Stomach (tissue), 9 donors: ENCODE measurements around the gene FBXO9. TPM values are rescaled to one million over a fixed set of nuclear protein-coding genes. Genes with fewer than 3 reads are reported as not detected.

ENCODE experiments used
- DNase-seq, 2 donors: peaks; one replicate each; pipeline versions ENCODE4 v3.0.0 to v3.0.0-alpha.2; 2013 to 2019
- H3K27ac ChIP-seq, 5 donors: fragments of 200-600 bp in 4 of 5; sonication (generic) in 4 of 5; one replicate each; pipeline ENCODE4 v1.5.1; 2013 to 2019; ENCODE audit warnings: mild to moderate bottlenecking in 1 of 5, moderate library complexity in 1 of 5
- H3K27me3 ChIP-seq, 3 donors: fragments of 200-600 bp; sonication (generic); one replicate each; pipeline ENCODE4 v1.5.1; 2017 to 2019; ENCODE audit warnings: mixed run types in 1 of 3
- H3K36me3 ChIP-seq, 4 donors: fragments of 200-600 bp; sonication (generic); 1 replicate in 3 of 4; 2 replicates in 1 of 4; pipeline ENCODE4 v1.5.1; 2016 to 2019
- H3K4me1 ChIP-seq, 4 donors: fragments of 200-600 bp; sonication (generic); one replicate each; pipeline ENCODE4 v1.5.1; 2016 to 2019
- H3K4me3 ChIP-seq, 4 donors: fragments of 200-600 bp; sonication (generic) in 3 of 4; one replicate each; pipeline ENCODE4 v1.5.1; 2016 to 2019; ENCODE audit warnings: mild to moderate bottlenecking in 1 of 4
- H3K9me3 ChIP-seq, 4 donors: fragments of 200-600 bp; sonication (generic); one replicate each; pipeline ENCODE4 v1.5.1; 2016 to 2019
- EP300 ChIP-seq: sonication (generic); formaldehyde crosslinking; IDR thresholded peaks from one replicate; pipeline ENCODE4 v1.6.1; 2017; ENCODE audit warnings: antibody characterized with exemption
- POLR2A ChIP-seq, 4 donors: fragments of 450-650 bp; IDR thresholded peaks; one replicate each; pipeline ENCODE4 v1.6.1; 2016; ENCODE audit warnings: antibody characterized with exemption in 4 of 4, control low read depth in 2 of 4, mild to moderate bottlenecking in 1 of 4, moderate library complexity in 1 of 4
- POLR2AphosphoS5 ChIP-seq, 3 donors: sonication (generic); formaldehyde crosslinking; IDR thresholded peaks; one replicate each; pipeline ENCODE4 v1.6.1; 2016; ENCODE audit warnings: antibody characterized with exemption in 3 of 3
- WGBS, 5 donors: extraction: QIAGEN DNeasy Blood & Tissue Kit in 3 of 5; methylation state at CpG; one replicate each; pipeline versions ENCODE4 v1.1.5 to v1.1.7; 2013 to 2018; 5-methylcytosine and 5-hydroxymethylcytosine counted together
- intact Hi-C: fragments of 100-400 bp; cut with DNase I; formaldehyde crosslinking; loops from one replicate; pipeline ENCODE4 v1.15.1; 2023; ENCODE audit warnings: low total_unique reads
- polyA plus RNA-seq, 3 donors: library from polyadenylated mRNA; stranded (reverse); fragments of 200-250 nt; gene quantifications; one replicate each; pipeline ENCODE4 v1.2.3, GENCODE V29; 2013
- total RNA-seq, 5 donors: library from RNA; depleted of rRNA; stranded (reverse); fragments of >200 nt; gene quantifications; one replicate each; pipeline versions ENCODE4 v1.1.0 to v1.2.3, GENCODE V29; 2014 to 2016
- TF ChIP-seq, protein P1 (sequence below), 7 experiments: fragments of 450-650 bp in 4 of 7; fragments of 200-600 bp in 3 of 7; sonication (generic) in 3 of 7; IDR thresholded peaks; one replicate each; pipeline ENCODE4 v1.5.1; 2016 to 2019; ENCODE audit warnings: antibody characterized with exemption in 7 of 7, control low read depth in 2 of 7, mild to moderate bottlenecking in 1 of 7
- donor health status: healthy with polysubstance abuse.
- donor health status: Bipolar disorder and iron deficiency.
- donor health status: healthy.

FBXO9 gene
- total and polyA plus RNA-seq, 8 donors = 33.9 to 119 (median 59.9) TPM

DNA sequence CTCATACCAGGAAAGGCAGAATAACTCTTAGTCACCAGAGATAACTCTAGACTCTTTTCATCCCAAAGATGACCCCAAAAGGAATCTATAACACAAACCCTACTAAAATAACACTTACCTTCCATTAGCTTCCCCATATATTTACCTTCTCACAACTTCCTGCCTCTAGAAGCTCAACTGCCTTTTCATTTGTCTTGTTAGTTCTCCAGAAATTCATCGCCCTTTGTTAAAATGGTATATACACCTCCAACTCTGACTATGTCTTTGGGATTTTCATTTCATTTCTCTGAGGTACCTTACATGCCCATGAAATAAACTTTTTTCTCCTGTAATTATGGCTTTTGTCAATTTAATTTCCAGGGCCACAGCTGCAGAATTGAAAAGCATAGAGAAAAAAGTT lies 49.9 kb downstream of the FBXO9 start:
- intact Hi-C loops = no loop called here
- Histone ChIP-seq H3K4me1 (peaks cover 9 to 32% (median 20%) of the 10 kb centered on the region in 4 donors), H3K9me3 (no peaks in the 10 kb centered on the region), H3K4me3 (no peak overlapping the region), H3K27ac (no peak overlapping the region), H3K27me3 (no peaks in the 10 kb centered on the region), H3K36me3 (no peaks in the 10 kb centered on the region)
- no peak for DNase-seq
- TF ChIP-seq POLR2A (IDR thresholded peaks at IDR 0.05) (no peak), POLR2AphosphoS5 (IDR thresholded peaks at IDR 0.05) (no peak), EP300 (no peak)
- TF ChIP-seq, protein P1, sequence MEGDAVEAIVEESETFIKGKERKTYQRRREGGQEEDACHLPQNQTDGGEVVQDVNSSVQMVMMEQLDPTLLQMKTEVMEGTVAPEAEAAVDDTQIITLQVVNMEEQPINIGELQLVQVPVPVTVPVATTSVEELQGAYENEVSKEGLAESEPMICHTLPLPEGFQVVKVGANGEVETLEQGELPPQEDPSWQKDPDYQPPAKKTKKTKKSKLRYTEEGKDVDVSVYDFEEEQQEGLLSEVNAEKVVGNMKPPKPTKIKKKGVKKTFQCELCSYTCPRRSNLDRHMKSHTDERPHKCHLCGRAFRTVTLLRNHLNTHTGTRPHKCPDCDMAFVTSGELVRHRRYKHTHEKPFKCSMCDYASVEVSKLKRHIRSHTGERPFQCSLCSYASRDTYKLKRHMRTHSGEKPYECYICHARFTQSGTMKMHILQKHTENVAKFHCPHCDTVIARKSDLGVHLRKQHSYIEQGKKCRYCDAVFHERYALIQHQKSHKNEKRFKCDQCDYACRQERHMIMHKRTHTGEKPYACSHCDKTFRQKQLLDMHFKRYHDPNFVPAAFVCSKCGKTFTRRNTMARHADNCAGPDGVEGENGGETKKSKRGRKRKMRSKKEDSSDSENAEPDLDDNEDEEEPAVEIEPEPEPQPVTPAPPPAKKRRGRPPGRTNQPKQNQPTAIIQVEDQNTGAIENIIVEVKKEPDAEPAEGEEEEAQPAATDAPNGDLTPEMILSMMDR (IDR thresholded peaks at IDR 0.05) = no peak
- 95 to 100% (median 100%) methylated on average over 1 of the region's 1 CpG for WGBS, 5 donors

DNA sequence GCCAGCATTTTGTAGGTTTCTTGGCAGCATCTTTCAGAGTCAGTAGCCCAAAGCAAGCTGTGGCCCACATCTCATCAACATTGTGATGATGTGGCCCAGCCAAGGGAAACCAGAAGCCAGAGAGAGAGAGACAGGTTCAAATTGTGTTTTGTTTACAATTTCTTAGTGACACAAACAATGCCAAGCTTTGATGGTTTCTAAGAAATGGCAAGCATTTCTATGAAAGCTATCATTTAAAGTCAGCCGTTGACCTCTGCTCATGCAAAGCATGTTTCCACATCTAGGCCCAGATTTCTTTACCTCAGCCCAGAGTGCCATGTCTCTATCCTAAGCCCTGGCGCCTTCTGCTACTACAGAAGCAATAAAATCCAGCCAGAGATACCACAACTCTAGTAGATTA lies 50.5 kb downstream of the FBXO9 start:
- WGBS, 5 donors = 89 to 100% (median 91%) methylated on average over 2 of the region's 2 CpGs
- no peaks in the 10 kb centered on the region for H3K9me3 ChIP-seq
- no peak overlapping the region for H3K4me3 ChIP-seq
- no peaks in the 10 kb centered on the region for H3K36me3 ChIP-seq
- H3K27ac ChIP-seq = no peak overlapping the region
- intact Hi-C loops = no loop called here
- TF ChIP-seq POLR2AphosphoS5 (IDR thresholded peaks at IDR 0.05) = no peak
- TF ChIP-seq, protein P1 (IDR thresholded peaks at IDR 0.05) = no peak
- TF ChIP-seq POLR2A (IDR thresholded peaks at IDR 0.05) = no peak
- TF ChIP-seq EP300 = no peak
- H3K27me3 ChIP-seq = no peaks in the 10 kb centered on the region
- no peak for DNase-seq
- peaks cover 12 to 37% (median 20%) of the 10 kb centered on the region in 4 donors for H3K4me1 ChIP-seq

DNA sequence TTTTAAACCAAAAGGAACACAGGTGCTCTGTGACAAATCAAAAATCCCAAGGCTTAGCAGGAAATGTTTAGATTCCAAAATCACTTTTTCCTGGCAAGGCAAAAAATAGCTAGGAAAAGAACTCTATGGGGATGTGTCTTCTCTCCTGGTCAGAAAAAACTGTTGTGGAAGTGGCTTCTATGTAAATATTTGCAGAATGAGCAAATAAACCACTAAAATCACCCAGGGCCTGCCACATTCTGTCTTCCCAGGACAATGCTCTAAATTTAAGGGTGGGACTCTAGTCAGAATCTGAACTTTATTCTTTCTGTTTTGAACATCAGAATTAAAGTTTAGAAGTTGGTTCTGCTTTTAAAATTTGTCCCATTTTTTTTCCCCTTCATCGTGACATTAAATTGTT lies 54.1 kb downstream of the FBXO9 start:
- Histone ChIP-seq H3K4me3 (no peak overlapping the region), H3K27me3 (no peaks in the 10 kb centered on the region), H3K9me3 (no peaks in the 10 kb centered on the region), H3K36me3 (no peaks in the 10 kb centered on the region), H3K4me1 (peaks cover 0 to 12% (median 4%) of the 10 kb centered on the region in 4 donors), H3K27ac (no peak overlapping the region)
- intact Hi-C loops = no loop called here
- no peak for DNase-seq
- TF ChIP-seq, protein P1 (IDR thresholded peaks at IDR 0.05) = no peak
- 62 to 75% (median 74%) methylated on average over 1 of the region's 1 CpG for WGBS, 5 donors

DNA sequence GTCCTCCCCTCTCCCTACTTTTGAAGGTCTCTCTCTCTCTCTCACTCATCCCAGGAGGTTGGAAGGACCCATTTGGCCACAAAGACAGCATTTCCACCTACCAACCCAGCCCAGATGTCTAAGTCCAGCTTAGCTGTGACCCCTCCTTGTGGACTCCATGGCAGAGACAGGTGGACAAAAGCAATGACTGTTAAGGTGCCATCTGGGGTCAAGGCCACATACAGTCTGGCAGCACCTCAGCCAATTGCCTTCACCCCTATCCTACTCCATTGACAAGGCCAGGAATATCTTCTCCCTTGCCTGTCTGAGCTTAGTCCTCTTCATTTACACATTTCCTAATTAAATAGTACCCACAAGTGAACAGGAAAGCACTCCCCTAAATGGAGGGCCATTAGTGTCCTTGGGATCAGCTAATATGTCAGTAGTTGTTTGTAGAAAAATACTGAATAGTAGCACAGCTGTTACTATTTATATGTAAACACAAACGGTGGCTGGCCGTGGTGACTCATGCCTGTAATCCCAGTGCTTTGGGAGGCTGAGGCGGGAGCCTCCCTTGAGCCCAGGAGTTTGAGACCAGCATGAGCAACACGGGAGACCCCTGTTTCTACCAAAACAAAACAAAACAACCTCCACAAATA lies 54.7 kb downstream of the FBXO9 start:
- H3K27ac ChIP-seq = no peak overlapping the region
- 22 to 36% (median 30%) methylated on average over 4 of the region's 4 CpGs for WGBS, 5 donors

More for the DNA sequence above, 54.7 kb downstream of the FBXO9 start:
- H3K27me3 ChIP-seq = no peaks in the 10 kb centered on the region
- no peak overlapping the region for H3K4me3 ChIP-seq
- H3K36me3 ChIP-seq = no peaks in the 10 kb centered on the region
- peak in 1 of 3 donors; percentile 5 for TF ChIP-seq POLR2AphosphoS5 (IDR thresholded peaks at IDR 0.05)
- TF ChIP-seq EP300 = no peak
- TF ChIP-seq POLR2A (IDR thresholded peaks at IDR 0.05) = no peak
- TF ChIP-seq, protein P1 (IDR thresholded peaks at IDR 0.05) = no peak
- peak; percentile 51 to 57 for DNase-seq
- no peaks in the 10 kb centered on the region for H3K9me3 ChIP-seq
- intact Hi-C loops = no loop called here
- H3K4me1 ChIP-seq = peaks cover 0 to 12% (median 4%) of the 10 kb centered on the region in 4 donors
